ENCODE data around the gene PLAA. TPM values are rescaled to one million over a fixed set of nuclear protein-coding genes. Genes with fewer than 3 reads are reported as not detected.
"Not testable (repeated sequence)": the region's sequence is repeated elsewhere in the genome, so short reads cannot be mapped to it uniquely, and the experiment has no call there.

The PLAA gene
- total RNA-seq, 2 experiments from 2014 or later, result 29.9 to 30.6 TPM

DNA sequence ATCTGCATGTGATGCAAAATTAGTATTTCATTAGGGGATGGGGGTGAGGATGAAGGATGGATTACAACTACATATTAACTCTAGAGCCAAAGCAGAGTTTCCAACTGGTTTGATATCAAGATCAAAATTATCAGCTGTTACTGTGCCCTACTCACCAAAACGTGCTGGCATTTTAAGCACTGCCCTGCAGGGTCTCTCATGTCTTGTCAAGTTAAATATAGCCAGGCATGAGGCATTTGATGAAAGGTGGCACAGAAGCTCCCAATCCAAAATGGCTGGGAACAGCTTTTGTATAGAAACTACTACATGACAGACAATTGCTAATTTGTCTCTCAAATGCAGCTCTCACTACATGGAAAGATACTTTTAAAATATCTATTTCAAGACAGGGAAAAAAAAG is 27.3 kb downstream of the PLAA start:
- CTCF ChIA-PET, result no interaction called here
- H3K4me1 Mint-ChIP-seq (ENCODE audit: low read depth), result no peaks in the 10 kb centered on the region
- DNase-seq, result no peak
- intact Hi-C loops (cut with micrococcal nuclease), result no loop called here
- H3K27ac Mint-ChIP-seq, result no peak overlapping the region
- H3K27me3 Mint-ChIP-seq (ENCODE audit: low read depth), result no peaks in the 10 kb centered on the region
- H3K36me3 Mint-ChIP-seq (ENCODE audit: low read depth), result peaks cover 49% of the 10 kb centered on the region
- no peaks in the 10 kb centered on the region for H3K9me3 Mint-ChIP-seq
- H3K4me3 Mint-ChIP-seq, result no peak overlapping the region

DNA sequence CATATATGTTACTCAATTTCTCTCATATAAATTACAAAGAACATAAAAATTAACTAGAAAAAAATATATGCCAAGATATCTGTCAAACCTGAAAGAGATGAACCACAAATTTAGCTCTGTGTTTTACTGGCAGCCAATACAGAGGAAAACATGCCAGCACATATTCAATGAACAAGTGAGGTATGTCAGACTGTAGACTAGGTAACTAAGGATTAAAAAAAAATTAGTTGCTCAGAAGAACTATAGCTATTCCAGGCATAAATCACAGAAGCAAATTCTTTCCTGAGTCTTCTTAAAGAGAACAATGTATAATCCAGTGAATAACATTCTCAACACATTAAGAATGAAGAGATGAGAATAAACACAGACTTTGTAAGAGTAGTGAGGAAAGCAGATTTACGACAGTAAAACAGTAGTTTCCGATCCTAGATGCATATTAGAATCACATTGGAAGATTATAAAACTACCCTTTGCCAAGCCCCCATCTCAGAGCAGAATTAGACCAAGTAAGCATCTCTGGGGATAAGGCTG is 33.8 kb downstream of the PLAA start:
- no peak overlapping the region for H3K4me3 Mint-ChIP-seq
- intact Hi-C loops (cut with micrococcal nuclease), result no loop called here
- H3K4me1 Mint-ChIP-seq (ENCODE audit: low read depth), result no peaks in the 10 kb centered on the region
- DNase-seq, result no peak
- H3K36me3 Mint-ChIP-seq (ENCODE audit: low read depth), result peaks cover 25% of the 10 kb centered on the region
- H3K27ac Mint-ChIP-seq, result no peak overlapping the region
- no peaks in the 10 kb centered on the region for H3K27me3 Mint-ChIP-seq (ENCODE audit: low read depth)
- no peaks in the 10 kb centered on the region for H3K9me3 Mint-ChIP-seq
- CTCF ChIA-PET, result interaction anchor here (0.7 kb wide), 1 partner anchor 371 kb away, joined by 3 read pairs; no protein-coding TSS in a partner anchor

DNA sequence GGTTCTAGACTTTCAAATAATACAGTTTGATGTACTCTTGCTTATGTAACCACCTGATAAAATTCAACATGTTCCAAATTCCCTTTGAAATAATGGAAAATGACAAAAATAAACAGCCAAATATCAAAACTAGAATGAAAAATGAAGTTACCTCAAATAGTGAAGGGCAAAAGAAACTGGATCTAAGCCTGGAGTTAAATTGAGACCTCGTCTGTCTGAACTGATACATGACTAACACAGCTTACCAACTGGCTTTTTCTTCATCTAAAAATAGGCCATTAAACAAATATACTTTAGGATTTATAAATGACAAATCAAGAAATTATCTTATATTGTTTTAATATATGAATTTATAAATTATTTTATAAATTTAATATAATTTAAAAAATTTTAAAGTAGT is 42.4 kb downstream of the PLAA start:
- Mint-ChIP-seq H3K9me3 (no peaks in the 10 kb centered on the region), H3K27ac (no peak overlapping the region), H3K4me1 (ENCODE audit: low read depth) (no peaks in the 10 kb centered on the region), H3K36me3 (ENCODE audit: low read depth) (peaks cover 28% of the 10 kb centered on the region), H3K27me3 (ENCODE audit: low read depth) (no peaks in the 10 kb centered on the region), H3K4me3 (no peak overlapping the region)
- DNase-seq, result no peak
- CTCF ChIA-PET, result no interaction called here
- intact Hi-C loops (cut with micrococcal nuclease), result no loop called here

- no peak overlapping the region for H3K27ac Mint-ChIP-seq
- H3K36me3 Mint-ChIP-seq (ENCODE audit: low read depth), result peaks cover 24% of the 10 kb centered on the region
- no peak overlapping the region for H3K4me3 Mint-ChIP-seq
- no peaks in the 10 kb centered on the region for H3K4me1 Mint-ChIP-seq (ENCODE audit: low read depth)
- CTCF ChIA-PET, result no interaction called here
- H3K27me3 Mint-ChIP-seq (ENCODE audit: low read depth), result no peaks in the 10 kb centered on the region
- no peak for DNase-seq
- H3K9me3 Mint-ChIP-seq, result no peaks in the 10 kb centered on the region
- intact Hi-C loops (cut with micrococcal nuclease), result no loop called here
Observed at GRCh38 chr9:26904070-26904469, 43.0 kb downstream of the PLAA start.

DNA sequence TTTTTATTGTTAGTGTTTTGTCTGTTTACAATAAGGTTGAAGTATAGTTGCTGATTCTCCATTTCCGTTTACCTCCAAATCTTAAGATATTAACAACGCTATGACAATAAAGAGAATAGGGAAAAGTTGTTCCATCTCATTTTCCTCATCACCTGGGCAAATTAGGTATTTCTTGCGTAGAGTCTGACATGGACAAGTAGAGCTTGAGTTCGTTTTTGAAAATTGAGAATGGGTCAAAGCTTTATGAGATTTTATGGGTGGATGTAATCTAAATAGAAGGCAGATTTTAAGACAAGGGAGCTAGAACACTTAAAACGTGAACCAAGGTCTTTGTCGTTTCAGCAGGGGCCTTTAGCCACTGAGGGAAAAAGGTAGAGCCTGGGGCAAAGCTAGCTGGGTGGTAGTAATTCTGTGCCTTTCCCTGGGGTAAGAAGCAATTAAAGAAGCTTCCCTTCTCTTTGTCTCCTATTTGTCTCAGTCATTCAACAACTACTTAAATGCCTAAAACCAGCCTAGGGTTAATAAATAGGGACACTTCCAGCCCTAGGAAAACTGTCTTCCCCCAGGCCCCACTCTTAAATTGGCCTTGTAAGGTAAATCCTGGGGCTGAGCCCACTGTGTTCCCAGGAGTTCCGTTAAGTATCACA is 53.9 kb downstream of the PLAA start:
- intact Hi-C loops (cut with micrococcal nuclease), result loop anchor here (5.0 kb wide), 1 partner anchor 474 kb away; no protein-coding TSS in a partner anchor

DNA sequence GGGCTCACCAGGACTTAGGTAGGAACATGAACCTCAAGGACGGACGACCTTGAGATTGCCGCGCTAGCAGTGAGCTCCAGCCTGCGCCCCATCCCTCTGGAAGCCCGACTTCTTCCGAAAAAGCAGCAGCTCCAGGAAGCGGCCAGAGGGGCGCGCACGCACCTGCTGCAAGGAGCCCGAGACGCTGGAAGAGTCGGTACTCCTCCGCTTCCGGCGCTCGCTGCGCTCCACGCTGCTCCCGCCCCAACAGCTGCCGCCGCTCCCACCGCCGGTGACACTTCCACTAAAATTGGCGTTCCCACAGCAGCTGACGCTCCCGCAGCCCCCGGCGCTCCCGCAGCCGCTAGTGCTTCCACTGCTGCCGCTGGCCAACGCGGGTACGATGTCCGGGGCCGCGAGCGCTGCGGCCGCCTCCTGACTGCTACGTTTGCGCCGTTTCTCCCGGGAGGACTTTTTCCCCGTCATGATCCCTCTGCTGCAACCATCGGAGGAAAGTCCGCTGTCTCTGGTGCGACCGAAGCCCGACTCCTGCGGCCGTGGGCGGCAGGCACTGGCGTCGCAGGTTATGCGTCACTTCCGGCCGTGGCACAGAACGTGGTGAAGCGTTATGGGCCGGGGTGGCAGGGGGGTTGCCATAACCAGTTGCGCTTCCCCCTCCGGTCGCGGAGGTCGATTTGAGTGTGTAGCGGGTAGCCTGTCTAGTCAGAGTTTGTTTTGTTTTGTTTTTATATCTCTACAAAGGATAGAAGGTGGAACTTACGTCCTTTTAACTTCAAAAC is 54.6 kb downstream of the PLAA start, which contains the start of gene CAAP1:
TSS of gene CAAP1 (minus strand) at position 552 of the 779 bp plus-strand sequence. CDS start at position 465, 87 bp downstream.
- Mint-ChIP-seq H3K27me3 (ENCODE audit: low read depth) (no peaks in the 10 kb centered on the region), H3K27ac (peak within 1 kb of the TSS; percentile 100), H3K4me1 (ENCODE audit: low read depth) (peaks cover 28% of the 10 kb centered on the region), H3K9me3 (peaks cover 7% of the 10 kb centered on the region), H3K4me3 (peak within 1 kb of the TSS; percentile 99), H3K36me3 (ENCODE audit: low read depth) (peaks cover 10% of the 10 kb centered on the region)
- intact Hi-C loops (cut with micrococcal nuclease), result loop anchor here (1.0 to 5.0 kb wide), 7 partner anchors 55 to 681 kb away; partner anchors contain the start of genes C9orf72, IFT74 and PLAA
- CTCF ChIA-PET, result interaction anchor here (0.6 to 1.2 kb wide), 8 partner anchors 16 to 173 kb away, joined by 3 to 4 read pairs (median 3); no protein-coding TSS in a partner anchor
- DNase-seq, result peak; percentile 96

More for the DNA sequence above, 53.9 kb downstream of the PLAA start:
- CTCF ChIA-PET, result interaction anchor here (0.6 to 1.1 kb wide), 2 partner anchors 62 to 66 kb away, joined by 3 to 4 read pairs; no protein-coding TSS in a partner anchor
- no peaks in the 10 kb centered on the region for H3K27me3 Mint-ChIP-seq (ENCODE audit: low read depth)
- no peak for DNase-seq
- H3K4me3 Mint-ChIP-seq, result peak overlapping the region; percentile 99
- H3K9me3 Mint-ChIP-seq, result peaks cover 7% of the 10 kb centered on the region
- H3K27ac Mint-ChIP-seq, result peak overlapping the region; percentile 100
- H3K36me3 Mint-ChIP-seq (ENCODE audit: low read depth), result peaks cover 7% of the 10 kb centered on the region
- H3K4me1 Mint-ChIP-seq (ENCODE audit: low read depth), result peaks cover 25% of the 10 kb centered on the region

DNA sequence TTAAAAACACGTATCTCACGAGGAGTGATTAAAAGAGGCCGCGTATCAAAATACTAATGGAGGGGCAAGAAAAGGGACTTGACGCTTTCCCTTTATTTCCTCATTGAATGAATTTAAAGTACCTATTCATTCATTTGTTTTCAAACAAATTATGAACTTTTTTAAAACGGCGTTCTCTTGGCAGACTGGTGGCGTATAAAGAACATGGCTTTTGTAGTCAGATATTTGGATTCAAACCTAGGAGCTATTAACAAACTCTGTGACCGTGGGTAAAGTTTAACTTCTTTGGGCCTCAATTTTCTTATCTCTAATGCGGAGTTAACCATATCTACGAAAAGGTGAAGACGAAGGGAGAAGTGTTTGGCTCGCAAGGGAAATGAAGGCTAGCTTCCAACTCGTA is 55.3 kb downstream of the PLAA start:
- H3K4me1 Mint-ChIP-seq (ENCODE audit: low read depth), result peaks cover 28% of the 10 kb centered on the region
- H3K27me3 Mint-ChIP-seq (ENCODE audit: low read depth), result no peaks in the 10 kb centered on the region
- H3K4me3 Mint-ChIP-seq, result peak overlapping the region; percentile 99
- intact Hi-C loops (cut with micrococcal nuclease), result loop anchor here (1.0 to 5.0 kb wide), 7 partner anchors 56 to 682 kb away; partner anchors contain the start of genes C9orf72, IFT74 and PLAA
- DNase-seq, result no peak
- peak overlapping the region; percentile 100 for H3K27ac Mint-ChIP-seq
- H3K9me3 Mint-ChIP-seq, result peaks cover 7% of the 10 kb centered on the region
- peaks cover 10% of the 10 kb centered on the region for H3K36me3 Mint-ChIP-seq (ENCODE audit: low read depth)
- CTCF ChIA-PET, result interaction anchor here (0.5 to 1.2 kb wide), 10 partner anchors 17 to 174 kb away, joined by 3 to 4 read pairs (median 3); partner anchors contain the start of gene IFT74

DNA sequence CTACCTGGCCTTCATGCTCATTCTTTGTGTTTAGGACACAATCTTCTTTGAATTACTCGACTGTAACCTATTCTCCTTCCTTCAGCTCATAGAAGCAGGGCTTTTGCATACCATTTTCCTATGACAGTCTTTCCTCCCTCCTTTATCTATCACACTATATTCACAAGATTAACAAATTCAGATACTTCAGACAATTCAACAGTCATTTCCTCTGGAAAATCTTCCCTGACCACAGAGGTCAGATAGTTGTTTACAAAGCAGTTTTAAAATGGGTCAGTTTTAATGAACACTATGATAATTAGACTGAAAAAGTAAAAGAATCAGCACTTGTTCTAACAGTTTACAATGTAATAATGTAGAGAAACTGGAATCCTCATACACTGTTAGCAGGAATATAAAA is 58.8 kb downstream of the PLAA start:
- Mint-ChIP-seq H3K4me1 (ENCODE audit: low read depth) (peaks cover 28% of the 10 kb centered on the region), H3K4me3 (no peak overlapping the region), H3K36me3 (ENCODE audit: low read depth) (peaks cover 23% of the 10 kb centered on the region), H3K9me3 (no peaks in the 10 kb centered on the region), H3K27ac (no peak overlapping the region), H3K27me3 (ENCODE audit: low read depth) (no peaks in the 10 kb centered on the region)
- CTCF ChIA-PET, result no interaction called here
- DNase-seq, result no peak
- intact Hi-C loops (cut with micrococcal nuclease), result no loop called here

DNA sequence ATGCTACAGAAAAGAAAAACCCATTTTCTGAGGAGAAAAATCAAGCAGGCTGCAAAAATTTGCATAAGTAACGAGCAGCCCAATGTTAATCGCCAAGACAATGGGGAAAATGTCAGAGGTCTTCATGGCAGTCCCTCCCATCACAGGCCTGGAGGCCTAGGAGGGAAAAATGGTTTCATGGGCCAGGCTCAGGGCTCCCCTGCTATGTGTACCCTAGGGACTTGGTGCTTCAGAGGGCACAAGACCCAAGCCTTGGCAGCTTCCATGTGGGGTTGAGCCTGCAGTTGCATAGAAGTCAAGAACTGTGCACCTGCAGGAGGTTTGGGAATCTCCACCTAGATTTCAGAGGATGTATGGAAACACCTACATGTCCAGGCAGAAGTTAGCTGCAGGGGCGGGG is 64.9 kb downstream of the PLAA start:
- H3K4me3 Mint-ChIP-seq, result no peak overlapping the region
- no peaks in the 10 kb centered on the region for H3K27me3 Mint-ChIP-seq (ENCODE audit: low read depth)
- H3K27ac Mint-ChIP-seq, result no peak overlapping the region
- H3K36me3 Mint-ChIP-seq (ENCODE audit: low read depth), result peaks cover 64% of the 10 kb centered on the region
- CTCF ChIA-PET, result no interaction called here
- H3K4me1 Mint-ChIP-seq (ENCODE audit: low read depth), result no peaks in the 10 kb centered on the region
- intact Hi-C loops (cut with micrococcal nuclease), result no loop called here
- DNase-seq, result no peak
- H3K9me3 Mint-ChIP-seq, result peaks cover 20% of the 10 kb centered on the region

DNA sequence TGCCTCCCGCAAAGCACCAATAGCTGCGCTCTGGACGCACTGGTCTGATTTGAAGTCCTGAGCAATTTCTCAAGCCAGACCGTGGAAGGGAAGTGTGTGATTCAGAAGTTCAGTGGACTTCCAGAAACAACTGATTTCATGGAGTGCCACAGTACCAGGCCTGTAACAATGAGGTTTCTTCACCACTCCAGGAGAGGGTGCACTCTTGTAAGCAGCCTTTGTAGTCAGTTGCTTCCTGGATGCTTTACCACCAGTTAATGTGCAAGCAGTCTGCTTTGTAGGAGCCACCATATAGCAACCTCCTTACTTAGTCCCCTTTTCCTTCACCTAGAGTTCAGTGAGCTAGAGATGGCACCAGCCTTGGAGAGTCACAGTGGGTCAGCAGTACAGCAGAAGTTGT is 66.8 kb downstream of the PLAA start:
- Mint-ChIP-seq H3K4me3 (no peak overlapping the region), H3K27ac (no peak overlapping the region), H3K36me3 (ENCODE audit: low read depth) (peaks cover 64% of the 10 kb centered on the region), H3K9me3 (peaks cover 20% of the 10 kb centered on the region), H3K4me1 (ENCODE audit: low read depth) (no peaks in the 10 kb centered on the region), H3K27me3 (ENCODE audit: low read depth) (no peaks in the 10 kb centered on the region)
- no peak for DNase-seq
- intact Hi-C loops (cut with micrococcal nuclease), result no loop called here
- CTCF ChIA-PET, result no interaction called here

- peaks cover 26% of the 10 kb centered on the region for H3K36me3 Mint-ChIP-seq (ENCODE audit: low read depth)
- H3K4me1 Mint-ChIP-seq (ENCODE audit: low read depth); DNase-seq; H3K4me3 Mint-ChIP-seq; H3K27me3 Mint-ChIP-seq (ENCODE audit: low read depth); H3K9me3 Mint-ChIP-seq; CTCF ChIA-PET; intact Hi-C loops (cut with micrococcal nuclease); H3K27ac Mint-ChIP-seq: not testable (repeated sequence)
Observed at GRCh38 chr9:26875155-26875554, 71.9 kb downstream of the PLAA start.

DNA sequence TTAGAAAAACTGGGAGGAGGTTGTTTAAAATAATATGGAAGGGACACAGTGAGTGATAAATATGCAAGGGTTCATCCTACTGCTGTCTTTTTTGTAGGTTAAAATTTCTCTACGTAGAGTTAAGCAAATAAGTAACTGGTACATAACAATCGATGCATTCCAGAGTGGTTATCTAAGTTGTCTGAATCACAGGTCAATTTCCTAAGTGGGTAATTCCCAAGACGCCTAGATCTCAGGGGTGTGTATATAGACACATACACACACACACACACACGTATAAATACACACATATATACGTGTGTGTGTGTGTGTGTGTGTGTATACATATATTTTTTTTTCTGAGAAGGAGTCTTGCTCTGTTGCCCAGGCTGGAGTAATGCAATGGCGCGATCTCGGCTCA is 76.8 kb downstream of the PLAA start:
- no peaks in the 10 kb centered on the region for H3K27me3 Mint-ChIP-seq (ENCODE audit: low read depth)
- no peaks in the 10 kb centered on the region for H3K4me1 Mint-ChIP-seq (ENCODE audit: low read depth)
- H3K4me3 Mint-ChIP-seq, result no peak overlapping the region
- no peaks in the 10 kb centered on the region for H3K9me3 Mint-ChIP-seq
- DNase-seq, result no peak
- peaks cover 6% of the 10 kb centered on the region for H3K36me3 Mint-ChIP-seq (ENCODE audit: low read depth)
- no peak overlapping the region for H3K27ac Mint-ChIP-seq
- CTCF ChIA-PET, result interaction anchor here (0.6 kb wide), 1 partner anchor 161 kb away, joined by 3 read pairs; no protein-coding TSS in a partner anchor
- intact Hi-C loops (cut with micrococcal nuclease), result no loop called here

Data from activated naive CD4-positive, alpha-beta T cell treated with anti-CD3 and anti-CD28 coated beads for 36 hours (primary cell).